ENCODE data around the gene GLT1D1.

GLT1D1 gene

GRCh38 chr12:128944956-128945355 is 91.7 kb downstream of the GLT1D1 start:
- no peak overlapping the region for H3K4me3 ChIP-seq (ENCODE audit: low read depth in 1 of 2, low read length in 2 of 2)
- TF ChIP-seq EZH2 (IDR thresholded peaks at IDR 0.05; ENCODE audit: borderline replicate concordance, low read depth, low read length, severe bottlenecking) (no peak), CTCF (IDR thresholded peaks at IDR 0.05; ENCODE audit: borderline replicate concordance, extremely low read depth, low read length, poor library complexity, severe bottlenecking) (no peak)
- ATAC-seq (ENCODE audit: insufficient read depth, low read depth) (no peak), DNase-seq (no peak)
- no peak overlapping the region for H3K4me2 ChIP-seq (ENCODE audit: insufficient read depth, low read length)
- no peaks in the 10 kb centered on the region for H3K79me2 ChIP-seq (ENCODE audit: insufficient read depth, low read length)
- H3K27me3 ChIP-seq (ENCODE audit: insufficient read depth, low read length, poor library complexity) = no peaks in the 10 kb centered on the region
- no peaks in the 10 kb centered on the region for H4K20me1 ChIP-seq (ENCODE audit: insufficient read depth, low read length)
- H3K4me1 ChIP-seq (ENCODE audit: insufficient read depth, low read length) = no peaks in the 10 kb centered on the region
- H3K27ac ChIP-seq (ENCODE audit: low read length) = no peak overlapping the region
- H3K9me3 ChIP-seq (ENCODE audit: insufficient read depth, low read length, severe bottlenecking) = no peaks in the 10 kb centered on the region
- no peak overlapping the region for H3K9ac ChIP-seq (ENCODE audit: low read depth, low read length)
- no peaks in the 10 kb centered on the region for H3K36me3 ChIP-seq (ENCODE audit: insufficient read depth, low read length)
- no peak overlapping the region for H2AFZ ChIP-seq (ENCODE audit: low read depth, low read length)

GRCh38 chr12:128947209-128947608 is 93.9 kb downstream of the GLT1D1 start:
- Histone ChIP-seq H3K36me3 (ENCODE audit: insufficient read depth, low read length) (no peaks in the 10 kb centered on the region), H3K79me2 (ENCODE audit: insufficient read depth, low read length) (no peaks in the 10 kb centered on the region), H3K27me3 (ENCODE audit: insufficient read depth, low read length, poor library complexity) (no peaks in the 10 kb centered on the region), H3K4me2 (ENCODE audit: insufficient read depth, low read length) (no peak overlapping the region), H4K20me1 (ENCODE audit: insufficient read depth, low read length) (no peaks in the 10 kb centered on the region), H3K9me3 (ENCODE audit: insufficient read depth, low read length, severe bottlenecking) (no peaks in the 10 kb centered on the region), H2AFZ (ENCODE audit: low read depth, low read length) (no peak overlapping the region), H3K9ac (ENCODE audit: low read depth, low read length) (no peak overlapping the region), H3K4me3 (ENCODE audit: low read depth in 1 of 2, low read length in 2 of 2) (no peak overlapping the region), H3K4me1 (ENCODE audit: insufficient read depth, low read length) (no peaks in the 10 kb centered on the region), H3K27ac (ENCODE audit: low read length) (no peak overlapping the region)
- ATAC-seq (ENCODE audit: insufficient read depth, low read depth) (no peak), DNase-seq (no peak)
- TF ChIP-seq CTCF (IDR thresholded peaks at IDR 0.05; ENCODE audit: borderline replicate concordance, extremely low read depth, low read length, poor library complexity, severe bottlenecking) (no peak), EZH2 (IDR thresholded peaks at IDR 0.05; ENCODE audit: borderline replicate concordance, low read depth, low read length, severe bottlenecking) (no peak)

- H3K4me1 ChIP-seq (ENCODE audit: insufficient read depth, low read length) = no peaks in the 10 kb centered on the region
- H3K79me2 ChIP-seq (ENCODE audit: insufficient read depth, low read length) = no peaks in the 10 kb centered on the region
- H3K9me3 ChIP-seq (ENCODE audit: insufficient read depth, low read length, severe bottlenecking) = no peaks in the 10 kb centered on the region
- H3K4me2 ChIP-seq (ENCODE audit: insufficient read depth, low read length) = no peak overlapping the region
- TF ChIP-seq CTCF (IDR thresholded peaks at IDR 0.05; ENCODE audit: borderline replicate concordance, extremely low read depth, low read length, poor library complexity, severe bottlenecking) = no peak
- no peak overlapping the region for H3K4me3 ChIP-seq (ENCODE audit: low read depth in 1 of 2, low read length in 2 of 2)
- H3K27me3 ChIP-seq (ENCODE audit: insufficient read depth, low read length, poor library complexity) = no peaks in the 10 kb centered on the region
- H3K27ac ChIP-seq (ENCODE audit: low read length) = no peak overlapping the region
- H3K9ac ChIP-seq (ENCODE audit: low read depth, low read length) = no peak overlapping the region
- DNase-seq = no peak
- ATAC-seq (ENCODE audit: insufficient read depth, low read depth) = no peak
- no peak overlapping the region for H2AFZ ChIP-seq (ENCODE audit: low read depth, low read length)
- H3K36me3 ChIP-seq (ENCODE audit: insufficient read depth, low read length) = no peaks in the 10 kb centered on the region
- H4K20me1 ChIP-seq (ENCODE audit: insufficient read depth, low read length) = no peaks in the 10 kb centered on the region
Measured at GRCh38 chr12:128949086-128949485, 95.8 kb downstream of the GLT1D1 start.

DNA sequence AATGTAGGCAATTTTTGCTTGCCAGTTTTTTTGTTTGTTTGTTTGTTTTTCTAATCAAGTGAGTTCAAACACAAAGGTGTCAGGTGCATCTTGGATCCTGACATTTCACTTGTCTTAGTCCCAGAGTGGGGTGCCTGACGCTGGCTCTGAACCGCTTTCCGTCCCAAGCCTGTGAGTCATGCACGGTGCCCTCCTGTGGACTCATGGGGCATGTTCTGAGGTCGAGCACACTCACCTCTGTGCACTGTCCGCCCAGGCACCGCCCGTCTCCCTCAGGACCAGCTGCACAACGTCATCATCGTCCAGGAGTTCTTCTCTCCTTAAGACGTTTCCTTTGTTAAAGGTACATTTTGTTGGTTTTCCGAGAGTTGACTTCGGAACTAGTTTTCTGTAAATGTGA is 98.2 kb downstream of the GLT1D1 start:
- no peaks in the 10 kb centered on the region for H3K36me3 ChIP-seq (ENCODE audit: insufficient read depth, low read length)
- H3K4me3 ChIP-seq (ENCODE audit: low read depth in 1 of 2, low read length in 2 of 2) = no peak overlapping the region
- DNase-seq = no peak
- TF ChIP-seq EZH2 (IDR thresholded peaks at IDR 0.05; ENCODE audit: borderline replicate concordance, low read depth, low read length, severe bottlenecking) (no peak), CTCF (IDR thresholded peaks at IDR 0.05; ENCODE audit: borderline replicate concordance, extremely low read depth, low read length, poor library complexity, severe bottlenecking) (peak; percentile 35)
- no peak overlapping the region for H2AFZ ChIP-seq (ENCODE audit: low read depth, low read length)
- H3K4me2 ChIP-seq (ENCODE audit: insufficient read depth, low read length) = no peak overlapping the region
- H3K9ac ChIP-seq (ENCODE audit: low read depth, low read length) = no peak overlapping the region
- H3K79me2 ChIP-seq (ENCODE audit: insufficient read depth, low read length) = no peaks in the 10 kb centered on the region
- H4K20me1 ChIP-seq (ENCODE audit: insufficient read depth, low read length) = no peaks in the 10 kb centered on the region
- no peak overlapping the region for H3K27ac ChIP-seq (ENCODE audit: low read length)
- H3K9me3 ChIP-seq (ENCODE audit: insufficient read depth, low read length, severe bottlenecking) = no peaks in the 10 kb centered on the region
- ATAC-seq (ENCODE audit: insufficient read depth, low read depth) = no peak
- no peaks in the 10 kb centered on the region for H3K27me3 ChIP-seq (ENCODE audit: insufficient read depth, low read length, poor library complexity)
- no peaks in the 10 kb centered on the region for H3K4me1 ChIP-seq (ENCODE audit: insufficient read depth, low read length)

Data from DND-41 (cell line).